Mesenchymal stem cell (in vitro differentiated cells and primary cell): ENCODE measurements around the gene MTUS2.

ENCODE experiments used
- DNase-seq: peaks from one replicate; pipeline ENCODE4 v3.0.0-alpha.2; 2013
- H2AFZ ChIP-seq: one replicate; pipeline ENCODE4 v1.6.1; 2013; ENCODE audit warnings: low read depth, mild to moderate bottlenecking, control low read depth, inconsistent platforms, low read length, moderate library complexity
- H2AK5ac ChIP-seq: 2 replicates; pipeline ENCODE4 v1.6.1; 2013; ENCODE audit warnings: low read length, moderate library complexity, mild to moderate bottlenecking, inconsistent platforms; ENCODE audit not compliant: severe bottlenecking
- H2BK120ac ChIP-seq: one replicate; pipeline ENCODE4 v1.6.1; 2013; ENCODE audit warnings: low read depth, mild to moderate bottlenecking, inconsistent platforms, low read length, moderate library complexity
- H2BK12ac ChIP-seq, 2 experiments: one replicate each; pipeline ENCODE4 v1.6.1; 2013; ENCODE audit warnings: inconsistent platforms in 2 of 2, low read length in 2 of 2, mild to moderate bottlenecking in 2 of 2, moderate library complexity in 2 of 2, control low read depth in 1 of 2
- H2BK15ac ChIP-seq: one replicate; pipeline ENCODE4 v1.6.1; 2013; ENCODE audit warnings: mild to moderate bottlenecking, low read depth, inconsistent platforms; ENCODE audit not compliant: poor library complexity, severe bottlenecking
- H2BK5ac ChIP-seq: 2 replicates; pipeline ENCODE4 v1.6.1; 2013; ENCODE audit warnings: low read depth, mild to moderate bottlenecking, low read length, control low read depth, inconsistent platforms; ENCODE audit not compliant: poor library complexity, severe bottlenecking
- H3K14ac ChIP-seq, 2 experiments: one replicate each; pipeline ENCODE4 v1.6.1; 2013; ENCODE audit warnings: inconsistent platforms in 2 of 2, low read length in 2 of 2, control low read depth in 1 of 2, mild to moderate bottlenecking in 1 of 2, moderate library complexity in 1 of 2
- H3K18ac ChIP-seq, 2 experiments: one replicate each; pipeline ENCODE4 v1.6.1; 2013; ENCODE audit warnings: inconsistent platforms in 2 of 2, low read length in 2 of 2, control low read depth in 1 of 2, low read depth in 1 of 2, mild to moderate bottlenecking in 1 of 2
- H3K23ac ChIP-seq, 2 experiments: one replicate each; pipeline ENCODE4 v1.6.1; 2013; ENCODE audit warnings: inconsistent platforms in 2 of 2, low read length in 2 of 2, mild to moderate bottlenecking in 2 of 2, moderate library complexity in 2 of 2, control low read depth in 1 of 2
- H3K27ac ChIP-seq: 2 replicates; pipeline ENCODE4 v1.5.1; 2013; ENCODE audit warnings: mild to moderate bottlenecking, moderate library complexity, low read length, control low read depth, inconsistent platforms; ENCODE audit not compliant: poor library complexity, severe bottlenecking
- H3K27me3 ChIP-seq, 2 experiments: 2 replicates each; pipeline versions ENCODE4 v1.6.1 to v1.7.0; 2013; ENCODE audit warnings: low read length in 2 of 2, mild to moderate bottlenecking in 2 of 2, moderate library complexity in 2 of 2, control low read depth in 1 of 2, inconsistent platforms in 1 of 2; ENCODE audit not compliant: control insufficient read depth in 1 of 2, insufficient read depth in 1 of 2
- H3K36me3 ChIP-seq, 2 experiments: 2 replicates each; pipeline versions ENCODE4 v1.6.1 to v1.7.0; 2013; ENCODE audit warnings: low read length in 2 of 2, control low read depth in 1 of 2, inconsistent platforms in 1 of 2, low read depth in 1 of 2, mild to moderate bottlenecking in 1 of 2; ENCODE audit not compliant: insufficient read depth in 2 of 2, control insufficient read depth in 1 of 2
- H3K4ac ChIP-seq, 2 experiments: one replicate each; pipeline ENCODE4 v1.6.1; 2013; ENCODE audit warnings: inconsistent platforms in 2 of 2, low read length in 2 of 2, mild to moderate bottlenecking in 2 of 2, moderate library complexity in 2 of 2, control low read depth in 1 of 2, low read depth in 1 of 2
- H3K4me1 ChIP-seq: 2 replicates; pipeline ENCODE4 v1.6.1; 2013; ENCODE audit warnings: low read depth, low read length, control low read depth; ENCODE audit not compliant: control insufficient read depth, insufficient read depth
- H3K4me2 ChIP-seq: 2 replicates; pipeline ENCODE4 v1.6.1; 2013; ENCODE audit warnings: low read length, mild to moderate bottlenecking, inconsistent platforms; ENCODE audit not compliant: poor library complexity, severe bottlenecking
- H3K4me3 ChIP-seq, 2 experiments: 2 replicates each; pipeline versions ENCODE4 v1.5.1 to v1.7.0; 2013; ENCODE audit warnings: low read length in 2 of 2, mild to moderate bottlenecking in 2 of 2, control low read depth in 1 of 2, low read depth in 1 of 2; ENCODE audit not compliant: insufficient read depth in 1 of 2
- H3K79me1 ChIP-seq: replicated peaks from 2 replicates; pipeline ENCODE4 v1.6.1; 2013; ENCODE audit warnings: mild to moderate bottlenecking, control low read depth, low read length, inconsistent platforms; ENCODE audit not compliant: poor library complexity, severe bottlenecking
- H3K9ac ChIP-seq: 2 replicates; pipeline ENCODE4 v1.7.0; 2013; ENCODE audit warnings: mild to moderate bottlenecking, low read length, moderate library complexity
- H3K9me3 ChIP-seq: 2 replicates; pipeline ENCODE4 v1.7.0; 2013; ENCODE audit warnings: mild to moderate bottlenecking, low read length; ENCODE audit not compliant: control insufficient read depth
- H4K8ac ChIP-seq: one replicate; pipeline ENCODE4 v1.6.1; 2013; ENCODE audit warnings: inconsistent platforms, mild to moderate bottlenecking, low read length, moderate library complexity
- H4K91ac ChIP-seq: one replicate; pipeline ENCODE4 v1.6.1; 2013; ENCODE audit warnings: mild to moderate bottlenecking, low read length, inconsistent platforms
- WGBS: methylation state at CpG from one replicate; pipeline ENCODE4 v1.1.7; 2013; ENCODE audit warnings: mixed read lengths; 5-methylcytosine and 5-hydroxymethylcytosine counted together

MTUS2 gene

GRCh38 chr13:28854657-28855056 lies 34.5 kb downstream of the MTUS2 start:
- Histone ChIP-seq H3K9ac (no peak overlapping the region), H3K4me1 (no peaks in the 10 kb centered on the region), H3K4ac (no peak overlapping the region), H3K27me3 (no peaks in the 10 kb centered on the region), H2BK120ac (no peak overlapping the region), H3K36me3 (no peaks in the 10 kb centered on the region), H3K9me3 (no peaks in the 10 kb centered on the region), H2BK15ac (no peak overlapping the region), H2AK5ac (no peak overlapping the region), H2AFZ (no peak overlapping the region), H3K4me3 (no peak overlapping the region), H3K4me2 (no peak overlapping the region), H3K27ac (no peak overlapping the region), H4K91ac (no peak overlapping the region), H3K79me1 (no peaks in the 10 kb centered on the region), H2BK5ac (no peak overlapping the region), H4K8ac (no peak overlapping the region), H3K18ac (no peak overlapping the region), H3K23ac (no peak overlapping the region), H3K14ac (no peak overlapping the region), H2BK12ac (no peak overlapping the region)
- DNase-seq, result no peak
- WGBS, result 63% methylated on average over 4 of the region's 4 CpGs

DNA sequence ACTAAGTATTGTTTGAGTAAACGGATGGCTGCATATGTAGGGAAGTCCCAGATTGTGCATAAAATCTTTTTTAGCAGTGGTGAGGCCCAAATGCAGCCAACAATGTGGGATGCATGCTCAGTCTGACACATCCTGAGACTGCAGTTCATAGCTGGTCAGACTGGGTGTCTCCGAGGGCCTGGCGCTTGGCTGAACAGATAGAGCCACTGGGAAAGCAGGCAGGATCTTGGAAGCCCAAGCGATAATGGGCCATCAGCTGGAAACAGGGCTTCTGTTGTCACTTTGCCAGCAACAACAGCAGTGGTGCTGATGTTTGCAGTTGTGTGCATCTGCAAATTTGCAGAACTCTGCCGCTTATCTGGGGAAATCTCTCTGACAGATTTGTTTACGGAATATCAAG lies 36.1 kb downstream of the MTUS2 start:
- Histone ChIP-seq H2BK15ac (no peak overlapping the region), H2AK5ac (no peak overlapping the region), H3K14ac (no peak overlapping the region), H3K79me1 (no peaks in the 10 kb centered on the region), H3K4me3 (no peak overlapping the region), H4K91ac (no peak overlapping the region), H2AFZ (no peak overlapping the region), H3K4me2 (no peak overlapping the region), H3K36me3 (no peaks in the 10 kb centered on the region), H3K4ac (no peak overlapping the region), H3K27ac (no peak overlapping the region), H2BK120ac (no peak overlapping the region), H3K23ac (no peak overlapping the region), H3K18ac (no peak overlapping the region), H3K9me3 (no peaks in the 10 kb centered on the region), H2BK5ac (no peak overlapping the region), H3K4me1 (no peaks in the 10 kb centered on the region), H2BK12ac (no peak overlapping the region), H3K9ac (no peak overlapping the region), H3K27me3 (no peaks in the 10 kb centered on the region), H4K8ac (no peak overlapping the region)
- DNase-seq, result no peak
- WGBS, result 80% methylated on average over 6 of the region's 6 CpGs

- Histone ChIP-seq H2BK5ac (no peak overlapping the region), H4K8ac (no peak overlapping the region)
These were observed 38.9 kb downstream of the MTUS2 start for GRCh38 chr13:28859069-28859468.

GRCh38 chr13:28859717-28860116 lies 39.6 kb downstream of the MTUS2 start:
- Histone ChIP-seq H3K9ac (no peak overlapping the region), H3K9me3 (no peaks in the 10 kb centered on the region), H3K4ac (no peak overlapping the region), H2BK15ac (no peak overlapping the region), H3K4me1 (no peaks in the 10 kb centered on the region), H2BK12ac (no peak overlapping the region), H2AFZ (no peak overlapping the region), H3K27me3 (no peaks in the 10 kb centered on the region), H3K4me3 (no peak overlapping the region), H2BK120ac (no peak overlapping the region), H3K23ac (no peak overlapping the region), H3K14ac (no peak overlapping the region), H3K4me2 (no peak overlapping the region), H4K91ac (no peak overlapping the region), H3K27ac (no peak overlapping the region), H3K18ac (no peak overlapping the region), H3K79me1 (no peaks in the 10 kb centered on the region), H3K36me3 (no peaks in the 10 kb centered on the region), H2BK5ac (no peak overlapping the region), H2AK5ac (no peak overlapping the region), H4K8ac (no peak overlapping the region)
- no peak for DNase-seq
- no CpG with 5 or more reads among the region's 2 CpGs for WGBS

More at GRCh38 chr13:28859069-28859468, 38.9 kb downstream of the MTUS2 start:
- Histone ChIP-seq H2AFZ (no peak overlapping the region), H3K14ac (no peak overlapping the region), H3K4me2 (no peak overlapping the region), H3K4me1 (no peaks in the 10 kb centered on the region), H3K4me3 (no peak overlapping the region), H2BK120ac (no peak overlapping the region), H3K18ac (no peak overlapping the region), H3K36me3 (no peaks in the 10 kb centered on the region), H3K27me3 (no peaks in the 10 kb centered on the region), H2BK15ac (no peak overlapping the region), H3K79me1 (no peaks in the 10 kb centered on the region), H2BK12ac (no peak overlapping the region), H3K9ac (no peak overlapping the region), H3K4ac (no peak overlapping the region), H3K27ac (no peak overlapping the region), H3K23ac (no peak overlapping the region), H4K91ac (no peak overlapping the region), H3K9me3 (no peaks in the 10 kb centered on the region), H2AK5ac (no peak overlapping the region)
- 83% methylated on average over 2 of the region's 2 CpGs for WGBS
- no peak for DNase-seq
